Fibroblast of the conjunctiva (primary cell): ENCODE results near the gene TBX1.

Experiments
- DNase-seq: peaks from one replicate; pipeline ENCODE4 v3.0.0-alpha.2; 2010; ENCODE audit warnings: low read depth

Gene TBX1

GRCh38 chr22:19738664-19739447, 21.7 kb upstream of the TBX1 start:
- no peak for DNase-seq

- no peak for DNase-seq
These were observed 21.1 kb upstream of the TBX1 start for GRCh38 chr22:19739448-19739895.

- no peak for DNase-seq
These were observed 20.6 kb upstream of the TBX1 start for GRCh38 chr22:19739911-19740449.

- DNase-seq, result no peak
These were observed 20.0 kb upstream of the TBX1 start for GRCh38 chr22:19740586-19740985.

- DNase-seq, result no peak
These were observed 19.5 kb upstream of the TBX1 start for GRCh38 chr22:19741053-19741452.

- DNase-seq, result no peak
These were observed 18.2 kb upstream of the TBX1 start for GRCh38 chr22:19742160-19743066.

- DNase-seq, result no peak
These were observed 17.5 kb upstream of the TBX1 start for GRCh38 chr22:19743081-19743480.

- DNase-seq, result no peak
These were observed 16.9 kb upstream of the TBX1 start for GRCh38 chr22:19743651-19744050.

- DNase-seq, result no peak
These were observed 16.1 kb upstream of the TBX1 start for GRCh38 chr22:19744350-19745006.

GRCh38 chr22:19745155-19746101, 15.2 kb upstream of the TBX1 start:
- no peak for DNase-seq

GRCh38 chr22:19746726-19747125, 13.9 kb upstream of the TBX1 start:
- DNase-seq, result no peak

- DNase-seq, result no peak
These were observed 13.0 kb upstream of the TBX1 start for GRCh38 chr22:19747551-19747950.

- no peak for DNase-seq
These were observed 12.4 kb upstream of the TBX1 start for GRCh38 chr22:19748139-19748538.

GRCh38 chr22:19748991-19749664, 11.4 kb upstream of the TBX1 start:
- no peak for DNase-seq

- no peak for DNase-seq
These were observed 10.7 kb upstream of the TBX1 start for GRCh38 chr22:19749876-19750275.

GRCh38 chr22:19750507-19751490, 9.8 kb upstream of the TBX1 start:
- no peak for DNase-seq

GRCh38 chr22:19751497-19752245, 8.9 kb upstream of the TBX1 start:
- DNase-seq, result no peak

- no peak for DNase-seq
These were observed 7.3 kb upstream of the TBX1 start for GRCh38 chr22:19753090-19753842.
